Smooth muscle cell (in vitro differentiated cells): ENCODE results near the gene ANK3. TPM values are rescaled to one million over a fixed set of nuclear protein-coding genes. Genes with fewer than 3 reads are reported as not detected.

Source experiments
- DNase-seq: peaks from one replicate; lab custom pipeline; 2025; ENCODE audit not compliant: unreplicated experiment; lab: John Stamatoyannopoulos, UW
- H2AFZ ChIP-seq: fragments of 200-600 bp; sonication (generic); 2 replicates; pipeline ENCODE4 v1.6.0; 2016; ENCODE audit warnings: antibody characterized with exemption, low read depth, mild to moderate bottlenecking
- H3F3A ChIP-seq: fragments of 200-600 bp; sonication (generic); 2 replicates; pipeline ENCODE4 v1.6.0; 2017; ENCODE audit warnings: antibody characterized with exemption, low read depth
- H3K27ac ChIP-seq: fragments of 200-600 bp; sonication (generic); 2 replicates; pipeline ENCODE4 v1.5.1; 2016; ENCODE audit warnings: low read depth, mild to moderate bottlenecking
- H3K27me3 ChIP-seq: fragments of 200-600 bp; sonication (generic); 2 replicates; pipeline ENCODE4 v1.6.1; 2016; ENCODE audit warnings: low read depth, mild to moderate bottlenecking
- H3K36me3 ChIP-seq: fragments of 200-600 bp; sonication (generic); 2 replicates; pipeline ENCODE4 v1.5.1; 2016; ENCODE audit warnings: low read depth
- H3K4me1 ChIP-seq: fragments of 200-600 bp; sonication (generic); 2 replicates; pipeline ENCODE4 v1.5.1; 2016; ENCODE audit warnings: low read depth
- H3K4me2 ChIP-seq: fragments of 200-600 bp; sonication (generic); 2 replicates; pipeline ENCODE4 v1.6.0; 2016; ENCODE audit warnings: mild to moderate bottlenecking
- H3K4me3 ChIP-seq: fragments of 200-600 bp; sonication (generic); 2 replicates; pipeline ENCODE4 v1.5.1; 2016; ENCODE audit warnings: mild to moderate bottlenecking
- H3K79me2 ChIP-seq: fragments of 200-600 bp; sonication (generic); 2 replicates; pipeline ENCODE4 v1.6.0; 2016; ENCODE audit warnings: low read depth, mild to moderate bottlenecking
- H3K9ac ChIP-seq: fragments of 200-600 bp; sonication (generic); 2 replicates; pipeline ENCODE4 v1.6.0; 2016; ENCODE audit warnings: low read depth
- H3K9me3 ChIP-seq: fragments of 200-600 bp; sonication (generic); replicated peaks from 2 replicates; pipeline ENCODE4 v1.5.1; 2016; ENCODE audit warnings: low read depth
- H4K20me1 ChIP-seq: fragments of 200-600 bp; sonication (generic); 2 replicates; pipeline ENCODE4 v1.6.0; 2016; ENCODE audit warnings: low read depth
- WGBS: methylation state at CpG from one replicate; pipeline ENCODE4 v1.1.7; 2016; ENCODE audit warnings: low lambda C conversion rate; 5-methylcytosine and 5-hydroxymethylcytosine counted together
- polyA plus RNA-seq: library from polyadenylated mRNA; unstranded; fragments of >200 nt; fragmentation: Nextera tagmentation; extraction: Ambion mirVana; gene quantifications from 2 replicates; pipeline ENCODE4 v1.2.1, GENCODE V29; 2016
- total RNA-seq: library from RNA; depleted of rRNA; stranded (reverse); fragments of >200 nt; gene quantifications from 2 replicates; pipeline ENCODE4 v1.2.3, GENCODE V29; 2014
- TF ChIP-seq, protein P1 (sequence below): fragments of 200-600 bp; sonication (generic); IDR thresholded peaks from 2 replicates; pipeline ENCODE4 v1.5.1; 2017; ENCODE audit warnings: borderline replicate concordance, mild to moderate bottlenecking, antibody characterized with exemption; ENCODE audit not compliant: insufficient read depth, poor library complexity, severe bottlenecking

The ANK3 gene
- total and polyA plus RNA-seq, 2 experiments from 2014 or later, result 28.2 to 85.5 TPM

DNA sequence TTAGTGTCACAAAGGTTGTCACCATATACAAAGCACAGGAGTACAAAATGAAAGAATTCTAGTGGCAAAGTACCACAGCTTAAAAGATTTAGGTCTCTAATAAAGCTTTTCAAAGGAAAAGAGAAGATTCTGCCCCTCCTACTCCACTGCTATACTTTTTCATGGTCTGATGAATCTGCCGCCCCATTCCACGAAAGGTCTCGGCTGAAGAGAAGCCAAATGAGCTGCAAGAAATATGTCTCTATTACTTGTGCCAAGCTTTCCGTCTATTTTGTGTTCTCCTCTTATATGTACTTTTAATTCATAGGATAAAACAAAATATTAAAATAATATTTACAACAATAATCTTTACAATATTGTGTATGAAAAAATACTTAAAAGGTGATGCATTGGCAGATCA lies 222.6 kb downstream of the ANK3 start:
- no peaks in the 10 kb centered on the region for H3F3A ChIP-seq
- H3K79me2 ChIP-seq, result no peaks in the 10 kb centered on the region
- H3K9ac ChIP-seq, result no peak overlapping the region
- no peak overlapping the region for H3K4me3 ChIP-seq
- H4K20me1 ChIP-seq, result no peaks in the 10 kb centered on the region
- 93% methylated on average over 4 of the region's 4 CpGs for WGBS
- TF ChIP-seq, protein P1, sequence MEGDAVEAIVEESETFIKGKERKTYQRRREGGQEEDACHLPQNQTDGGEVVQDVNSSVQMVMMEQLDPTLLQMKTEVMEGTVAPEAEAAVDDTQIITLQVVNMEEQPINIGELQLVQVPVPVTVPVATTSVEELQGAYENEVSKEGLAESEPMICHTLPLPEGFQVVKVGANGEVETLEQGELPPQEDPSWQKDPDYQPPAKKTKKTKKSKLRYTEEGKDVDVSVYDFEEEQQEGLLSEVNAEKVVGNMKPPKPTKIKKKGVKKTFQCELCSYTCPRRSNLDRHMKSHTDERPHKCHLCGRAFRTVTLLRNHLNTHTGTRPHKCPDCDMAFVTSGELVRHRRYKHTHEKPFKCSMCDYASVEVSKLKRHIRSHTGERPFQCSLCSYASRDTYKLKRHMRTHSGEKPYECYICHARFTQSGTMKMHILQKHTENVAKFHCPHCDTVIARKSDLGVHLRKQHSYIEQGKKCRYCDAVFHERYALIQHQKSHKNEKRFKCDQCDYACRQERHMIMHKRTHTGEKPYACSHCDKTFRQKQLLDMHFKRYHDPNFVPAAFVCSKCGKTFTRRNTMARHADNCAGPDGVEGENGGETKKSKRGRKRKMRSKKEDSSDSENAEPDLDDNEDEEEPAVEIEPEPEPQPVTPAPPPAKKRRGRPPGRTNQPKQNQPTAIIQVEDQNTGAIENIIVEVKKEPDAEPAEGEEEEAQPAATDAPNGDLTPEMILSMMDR, result no peak
- no peak overlapping the region for H3K4me2 ChIP-seq
- H3K36me3 ChIP-seq, result peaks cover 4% of the 10 kb centered on the region
- no peak for DNase-seq
- no peaks in the 10 kb centered on the region for H3K9me3 ChIP-seq
- H2AFZ ChIP-seq, result no peak overlapping the region
- H3K27ac ChIP-seq, result no peak overlapping the region
- H3K4me1 ChIP-seq, result peaks cover 6% of the 10 kb centered on the region
- no peaks in the 10 kb centered on the region for H3K27me3 ChIP-seq

DNA sequence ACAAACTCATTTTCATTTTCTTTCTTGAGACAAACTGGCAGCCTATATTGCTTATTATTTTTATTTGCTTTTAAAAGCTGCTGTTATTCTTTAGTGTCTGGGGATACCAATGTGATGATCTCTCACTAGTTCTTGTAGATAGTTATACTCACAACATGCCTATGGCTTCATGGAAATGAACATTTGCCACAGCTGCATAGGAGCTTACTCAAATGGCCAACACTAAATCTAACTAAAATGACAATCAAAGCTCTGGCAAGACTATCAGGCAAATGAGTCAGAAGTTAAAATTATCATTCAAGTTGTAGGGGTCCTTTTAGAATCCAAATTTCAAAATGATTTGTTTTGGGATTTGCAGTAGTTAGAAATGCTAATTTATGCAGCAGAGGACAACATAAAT lies 225.9 kb downstream of the ANK3 start:
- peaks cover 6% of the 10 kb centered on the region for H3K4me1 ChIP-seq
- no peaks in the 10 kb centered on the region for H3K9me3 ChIP-seq
- no peak overlapping the region for H3K4me3 ChIP-seq
- no peak overlapping the region for H3K27ac ChIP-seq
- no peak overlapping the region for H3K4me2 ChIP-seq
- no peaks in the 10 kb centered on the region for H4K20me1 ChIP-seq
- TF ChIP-seq, protein P1, result no peak
- H3K9ac ChIP-seq, result no peak overlapping the region
- H3K79me2 ChIP-seq, result no peaks in the 10 kb centered on the region
- DNase-seq, result no peak
- peaks cover 15% of the 10 kb centered on the region for H3K36me3 ChIP-seq
- H2AFZ ChIP-seq, result no peak overlapping the region
- no peaks in the 10 kb centered on the region for H3K27me3 ChIP-seq
- H3F3A ChIP-seq, result no peaks in the 10 kb centered on the region

DNA sequence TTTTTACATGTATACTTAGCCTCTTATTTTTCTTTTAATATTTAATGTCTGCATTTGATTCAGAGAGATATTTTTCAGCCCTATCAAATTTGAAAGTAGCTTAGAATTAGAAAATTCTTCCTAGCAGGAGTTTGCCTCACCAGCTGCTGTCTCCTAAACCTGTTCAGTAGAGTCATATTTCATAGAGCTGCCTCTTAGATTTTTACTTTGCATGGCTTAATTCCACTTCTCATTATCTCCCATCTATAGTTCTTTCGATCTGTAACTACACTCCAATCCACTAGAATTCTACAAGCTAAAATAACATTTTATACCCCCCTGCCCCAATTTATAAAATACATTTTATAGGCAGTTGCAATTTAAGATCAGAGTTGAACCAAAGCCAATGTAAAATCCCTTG lies 227.0 kb downstream of the ANK3 start:
- H3K9me3 ChIP-seq, result no peaks in the 10 kb centered on the region
- H2AFZ ChIP-seq, result no peak overlapping the region
- no peak for DNase-seq
- H3K4me2 ChIP-seq, result no peak overlapping the region
- peaks cover 15% of the 10 kb centered on the region for H3K36me3 ChIP-seq
- H3K27ac ChIP-seq, result no peak overlapping the region
- no peaks in the 10 kb centered on the region for H3K27me3 ChIP-seq
- peaks cover 6% of the 10 kb centered on the region for H3K4me1 ChIP-seq
- no peaks in the 10 kb centered on the region for H4K20me1 ChIP-seq
- TF ChIP-seq, protein P1, result no peak
- WGBS, result 97% methylated on average over 1 of the region's 1 CpG
- H3F3A ChIP-seq, result no peaks in the 10 kb centered on the region
- no peak overlapping the region for H3K9ac ChIP-seq
- no peaks in the 10 kb centered on the region for H3K79me2 ChIP-seq
- no peak overlapping the region for H3K4me3 ChIP-seq

DNA sequence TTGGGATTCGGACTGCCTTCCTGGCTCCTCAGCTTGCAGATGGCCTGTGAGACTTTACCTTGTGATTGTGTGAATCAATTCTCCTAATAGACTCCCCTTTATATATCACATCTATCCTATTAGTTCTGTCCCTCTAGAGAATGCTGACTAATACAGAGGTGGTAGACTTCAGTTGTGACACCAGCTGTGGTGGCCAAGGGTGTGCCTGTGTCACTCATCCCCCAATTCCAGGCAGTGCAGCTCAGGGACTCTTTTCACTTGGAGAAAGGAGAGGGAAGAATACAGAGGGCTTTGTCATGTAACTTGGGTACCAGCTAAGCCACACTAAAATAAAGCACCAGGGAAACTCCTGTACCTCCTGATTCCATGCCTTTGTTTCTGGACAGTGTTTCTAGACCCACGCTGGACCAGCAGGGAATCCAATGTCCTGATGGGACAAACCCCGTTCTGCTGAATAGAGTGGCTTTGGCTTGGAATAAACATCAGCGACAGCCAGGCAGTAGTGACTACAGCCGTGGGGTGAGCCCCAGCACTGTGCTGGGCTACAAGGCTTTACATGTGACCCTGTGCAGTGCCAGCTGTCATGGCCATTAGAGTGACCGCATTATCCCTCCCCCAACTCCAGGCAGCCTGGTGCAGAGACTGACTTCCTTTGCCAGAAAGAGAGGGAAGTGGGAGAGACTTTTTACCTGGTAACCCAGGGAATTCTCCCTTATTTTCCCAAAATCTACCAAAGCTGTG lies 233.6 kb downstream of the ANK3 start:
- Histone ChIP-seq H3K27ac (no peak overlapping the region), H3K79me2 (no peaks in the 10 kb centered on the region), H4K20me1 (no peaks in the 10 kb centered on the region), H3K9me3 (no peaks in the 10 kb centered on the region), H2AFZ (no peak overlapping the region), H3K27me3 (no peaks in the 10 kb centered on the region), H3F3A (no peaks in the 10 kb centered on the region), H3K4me2 (no peak overlapping the region), H3K4me1 (no peaks in the 10 kb centered on the region), H3K36me3 (peaks cover 10% of the 10 kb centered on the region), H3K4me3 (no peak overlapping the region), H3K9ac (no peak overlapping the region)
- TF ChIP-seq, protein P1, result no peak
- 91% methylated on average over 6 of the region's 6 CpGs for WGBS
- no peak for DNase-seq
